Esophagus squamous epithelium (tissue), 5 donors: ENCODE results near the gene UVRAG. TPM values are rescaled to one million over a fixed set of nuclear protein-coding genes. Genes with fewer than 3 reads are reported as not detected.

Source experiments
- DNase-seq: peaks from one replicate; lab custom pipeline; 2025; lab: John Stamatoyannopoulos, UW
- H3K27ac ChIP-seq, 4 donors: fragments of 200-600 bp; sonication (generic); one replicate each; pipeline ENCODE4 v1.5.1; 2016 to 2019; ENCODE audit warnings: mild to moderate bottlenecking in 1 of 4
- H3K27me3 ChIP-seq, 4 donors: fragments of 200-600 bp; sonication (generic); 1 replicate in 3 of 4; 2 replicates in 1 of 4; pipeline versions ENCODE4 v1.5.1 to v1.6.0; 2017 to 2021; ENCODE audit warnings: antibody characterized with exemption in 1 of 4
- H3K36me3 ChIP-seq, 3 donors: fragments of 200-600 bp; sonication (generic); one replicate each; pipeline ENCODE4 v1.5.1; 2016 to 2019
- H3K4me1 ChIP-seq, 3 donors: fragments of 200-600 bp; sonication (generic); one replicate each; pipeline ENCODE4 v1.5.1; 2017 to 2019
- H3K4me3 ChIP-seq, 4 donors: fragments of 200-600 bp; sonication (generic); 1 replicate in 3 of 4; 2 replicates in 1 of 4; pipeline ENCODE4 v1.5.1; 2016 to 2019; ENCODE audit warnings: mild to moderate bottlenecking in 2 of 4, moderate library complexity in 1 of 4
- H3K9me3 ChIP-seq, 3 donors: fragments of 200-600 bp; sonication (generic); one replicate each; pipeline ENCODE4 v1.5.1; 2016 to 2019
- POLR2A ChIP-seq, 4 donors: fragments of 450-650 bp; IDR thresholded peaks; one replicate each; pipeline ENCODE4 v1.6.1; 2017; ENCODE audit warnings: antibody characterized with exemption in 4 of 4, mild to moderate bottlenecking in 4 of 4, moderate library complexity in 3 of 4
- WGBS, 2 donors: methylation state at CpG; one replicate each; pipeline ENCODE4 v1.1.5; 2018; 5-methylcytosine and 5-hydroxymethylcytosine counted together
- intact Hi-C: fragments of 100-400 bp; cut with DNase I; formaldehyde crosslinking; loops from one replicate; pipeline ENCODE4 v1.15.0; 2022
- total RNA-seq, 4 donors: library from RNA; depleted of rRNA; stranded (reverse); fragments of >200 nt; gene quantifications; one replicate each; pipeline ENCODE4 v1.1.0, GENCODE V29; 2016
- TF ChIP-seq, protein P1 (sequence below), 6 experiments: fragments of 450-650 bp in 4 of 6; fragments of 200-600 bp in 2 of 6; sonication (generic) in 2 of 6; IDR thresholded peaks; one replicate each; pipeline ENCODE4 v1.5.1; 2016 to 2019; ENCODE audit warnings: antibody characterized with exemption in 6 of 6, mild to moderate bottlenecking in 4 of 6, moderate library complexity in 4 of 6
- donor health status: DM: yes; HTN: yes; CAD: no.

Gene UVRAG
- total RNA-seq, 4 donors from 2014 or later = 3.5 to 15.4 (median 8.5) TPM

DNA sequence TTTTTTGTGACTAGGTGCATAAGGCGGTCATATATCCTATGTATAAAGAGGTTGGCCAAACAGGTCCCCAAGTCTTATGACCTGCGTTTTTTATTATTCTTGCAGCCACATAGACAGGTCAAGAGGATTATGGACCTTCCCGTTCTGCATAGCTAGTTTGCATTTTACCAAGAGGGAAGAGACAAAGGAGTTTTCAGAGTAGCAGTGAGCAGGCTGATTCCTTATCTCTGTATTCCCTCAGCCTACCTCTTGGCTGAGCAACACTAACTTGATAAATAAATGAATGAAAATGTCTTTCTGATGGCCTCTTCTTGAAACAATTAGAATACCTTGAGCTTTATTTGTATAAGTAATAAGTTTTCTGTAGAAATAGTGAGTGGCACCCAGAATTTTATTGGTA is 210.8 kb downstream of the UVRAG start:
- Histone ChIP-seq H3K9me3 (no peaks in the 10 kb centered on the region), H3K36me3 (peaks cover 0 to 8% (median 0%) of the 10 kb centered on the region in 3 donors), H3K4me1 (peaks cover 0 to 7% (median 0%) of the 10 kb centered on the region in 3 donors), H3K4me3 (no peak overlapping the region), H3K27me3 (no peaks in the 10 kb centered on the region), H3K27ac (no peak overlapping the region)
- TF ChIP-seq POLR2A (IDR thresholded peaks at IDR 0.05) = no peak
- TF ChIP-seq, protein P1, sequence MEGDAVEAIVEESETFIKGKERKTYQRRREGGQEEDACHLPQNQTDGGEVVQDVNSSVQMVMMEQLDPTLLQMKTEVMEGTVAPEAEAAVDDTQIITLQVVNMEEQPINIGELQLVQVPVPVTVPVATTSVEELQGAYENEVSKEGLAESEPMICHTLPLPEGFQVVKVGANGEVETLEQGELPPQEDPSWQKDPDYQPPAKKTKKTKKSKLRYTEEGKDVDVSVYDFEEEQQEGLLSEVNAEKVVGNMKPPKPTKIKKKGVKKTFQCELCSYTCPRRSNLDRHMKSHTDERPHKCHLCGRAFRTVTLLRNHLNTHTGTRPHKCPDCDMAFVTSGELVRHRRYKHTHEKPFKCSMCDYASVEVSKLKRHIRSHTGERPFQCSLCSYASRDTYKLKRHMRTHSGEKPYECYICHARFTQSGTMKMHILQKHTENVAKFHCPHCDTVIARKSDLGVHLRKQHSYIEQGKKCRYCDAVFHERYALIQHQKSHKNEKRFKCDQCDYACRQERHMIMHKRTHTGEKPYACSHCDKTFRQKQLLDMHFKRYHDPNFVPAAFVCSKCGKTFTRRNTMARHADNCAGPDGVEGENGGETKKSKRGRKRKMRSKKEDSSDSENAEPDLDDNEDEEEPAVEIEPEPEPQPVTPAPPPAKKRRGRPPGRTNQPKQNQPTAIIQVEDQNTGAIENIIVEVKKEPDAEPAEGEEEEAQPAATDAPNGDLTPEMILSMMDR (IDR thresholded peaks at IDR 0.05) = no peak
- 92 to 96% methylated on average over 3 of the region's 3 CpGs for WGBS, 2 donors
- no peak for DNase-seq
- intact Hi-C loops = no loop called here

DNA sequence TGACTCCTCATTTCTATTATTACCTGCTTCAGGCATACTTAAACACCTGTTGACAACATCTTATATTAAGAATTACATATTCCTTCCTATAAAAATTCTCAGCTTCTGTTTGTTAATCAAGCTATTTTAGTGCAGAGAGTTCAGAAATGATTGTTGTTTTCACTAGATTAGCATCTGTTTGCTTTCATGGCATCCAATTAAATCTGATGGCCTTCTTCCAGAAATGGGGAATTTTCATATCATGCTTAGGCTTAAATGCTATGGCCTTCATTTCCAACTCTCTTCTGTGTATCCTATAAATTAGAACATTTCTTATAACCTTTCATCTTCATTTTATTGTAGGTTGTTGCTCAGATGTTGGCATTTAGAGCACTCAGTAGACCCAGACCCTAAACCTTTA is 211.3 kb downstream of the UVRAG start:
- H3K4me3 ChIP-seq = no peak overlapping the region
- TF ChIP-seq, protein P1 (IDR thresholded peaks at IDR 0.05) = no peak
- no peak for TF ChIP-seq POLR2A (IDR thresholded peaks at IDR 0.05)

DNA sequence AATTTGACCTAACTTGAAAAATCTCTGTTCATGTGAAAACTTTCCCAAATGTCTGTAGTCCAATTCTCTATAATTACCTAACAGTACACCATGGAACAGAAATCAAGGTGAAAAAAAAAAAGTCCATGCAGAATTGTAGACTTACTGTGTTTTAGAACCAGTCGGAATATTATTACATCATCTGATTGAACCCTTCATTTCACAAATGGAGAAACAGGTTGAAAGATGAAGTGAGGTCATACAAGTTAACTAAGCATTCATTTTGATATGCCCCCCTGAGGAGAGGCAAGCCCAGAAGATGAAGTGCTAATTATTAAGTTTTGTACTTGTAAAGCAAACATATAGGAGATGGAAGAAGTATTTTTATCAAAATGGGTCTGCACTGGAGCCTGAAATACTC is 211.9 kb downstream of the UVRAG start:
- H3K27me3 ChIP-seq = no peaks in the 10 kb centered on the region
- H3K36me3 ChIP-seq = peaks cover 0 to 8% (median 0%) of the 10 kb centered on the region in 3 donors
- no peaks in the 10 kb centered on the region for H3K9me3 ChIP-seq
- no peak overlapping the region for H3K4me3 ChIP-seq
- no peak overlapping the region for H3K27ac ChIP-seq
- peaks cover 0 to 7% (median 0%) of the 10 kb centered on the region in 3 donors for H3K4me1 ChIP-seq
- 100% methylated on average over 1 of the region's 1 CpG for WGBS, 2 donors
- no peak for DNase-seq
- TF ChIP-seq, protein P1 (IDR thresholded peaks at IDR 0.05) = no peak
- TF ChIP-seq POLR2A (IDR thresholded peaks at IDR 0.05) = no peak
- intact Hi-C loops = no loop called here

More for the DNA sequence above, 211.3 kb downstream of the UVRAG start:
- Histone ChIP-seq H3K9me3 (no peaks in the 10 kb centered on the region), H3K27me3 (no peaks in the 10 kb centered on the region), H3K36me3 (peaks cover 0 to 8% (median 0%) of the 10 kb centered on the region in 3 donors), H3K4me1 (peaks cover 0 to 7% (median 0%) of the 10 kb centered on the region in 3 donors), H3K27ac (no peak overlapping the region)
- intact Hi-C loops = no loop called here
- DNase-seq = no peak

DNA sequence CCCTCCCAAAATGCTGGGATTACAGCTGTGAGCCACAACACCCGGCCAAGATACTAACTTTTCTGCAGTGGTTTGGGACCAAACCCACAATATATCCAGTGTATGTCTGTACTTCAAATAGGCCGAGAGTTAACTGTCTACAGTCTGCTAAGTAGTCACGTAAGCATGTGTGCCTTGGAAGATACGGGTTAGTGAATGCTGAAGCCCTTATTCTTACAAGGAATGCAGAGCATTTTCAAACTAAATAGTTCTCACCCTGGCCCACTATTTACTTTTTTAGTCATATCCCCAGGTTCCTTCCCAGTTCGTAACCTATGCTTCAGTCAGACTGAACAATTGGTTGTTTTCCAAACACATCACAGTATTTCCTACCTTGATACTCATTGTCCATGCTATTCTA is 215.3 kb downstream of the UVRAG start:
- Histone ChIP-seq H3K27ac (no peak overlapping the region), H3K36me3 (peaks cover 0 to 8% (median 0%) of the 10 kb centered on the region in 3 donors), H3K4me1 (no peaks in the 10 kb centered on the region), H3K27me3 (no peaks in the 10 kb centered on the region), H3K9me3 (no peaks in the 10 kb centered on the region), H3K4me3 (no peak overlapping the region)
- TF ChIP-seq POLR2A (IDR thresholded peaks at IDR 0.05) = no peak
- TF ChIP-seq, protein P1 (IDR thresholded peaks at IDR 0.05) = no peak
- DNase-seq = no peak
- intact Hi-C loops = no loop called here
- 80 to 89% methylated on average over 5 of the region's 5 CpGs for WGBS, 2 donors

DNA sequence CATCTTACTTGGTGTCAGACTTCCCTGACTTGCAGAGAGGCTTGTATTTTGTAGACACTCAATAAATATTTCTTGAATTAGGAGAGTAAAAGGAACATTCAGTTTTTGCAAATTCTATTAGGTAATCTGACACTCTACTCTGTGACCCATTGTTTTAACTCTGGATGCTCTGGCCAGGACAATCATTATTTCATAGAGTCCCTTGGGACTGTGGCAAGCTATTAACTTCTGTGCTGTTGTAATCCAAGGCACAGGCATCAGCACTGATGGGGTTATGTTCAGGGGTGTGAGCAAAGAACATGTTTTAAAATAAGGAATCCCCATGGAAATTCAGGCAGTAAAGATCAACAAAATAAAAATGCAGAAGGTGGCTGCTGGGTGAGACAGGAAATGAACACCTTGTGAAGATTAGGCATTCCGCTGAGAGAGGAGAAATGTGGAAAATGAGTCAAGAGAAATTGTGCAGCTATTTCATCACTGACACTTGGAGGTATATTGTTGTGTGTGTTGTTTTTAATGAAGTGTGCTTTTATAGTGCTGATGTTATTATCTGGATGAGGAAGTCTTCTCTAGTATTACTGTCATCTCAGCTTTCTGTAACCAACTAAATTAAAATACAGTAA is 216.1 kb downstream of the UVRAG start:
- Histone ChIP-seq H3K9me3 (no peaks in the 10 kb centered on the region), H3K27me3 (no peaks in the 10 kb centered on the region), H3K4me3 (no peak overlapping the region), H3K27ac (no peak overlapping the region), H3K36me3 (peaks cover 0 to 8% (median 0%) of the 10 kb centered on the region in 3 donors), H3K4me1 (no peaks in the 10 kb centered on the region)
- intact Hi-C loops = no loop called here
- TF ChIP-seq POLR2A (IDR thresholded peaks at IDR 0.05) = no peak
- TF ChIP-seq, protein P1 (IDR thresholded peaks at IDR 0.05) = no peak
- no peak for DNase-seq
- 88 to 91% methylated on average over 1 of the region's 1 CpG for WGBS, 2 donors
